Hindlimb muscle (tissue), 1 donor: ENCODE data around the gene HPD. TPM values are rescaled to one million over a fixed set of nuclear protein-coding genes. Genes with fewer than 3 reads are reported as not detected.
"Not testable (repeated sequence)": the region's sequence is repeated elsewhere in the genome, so short reads cannot be mapped to it uniquely, and the experiment has no call there.

Experiments used
- DNase-seq: peaks from one replicate; pipeline ENCODE4 v3.0.0-alpha.2; 2013
- polyA plus RNA-seq: library from polyadenylated mRNA; unstranded; fragments of 120-200 nt; gene quantifications from one replicate; pipeline ENCODE4 v1.2.1, GENCODE V29; 2013; ENCODE audit not compliant: insufficient read length

Gene HPD
- polyA plus RNA-seq, 1 donor, result not detected

DNA sequence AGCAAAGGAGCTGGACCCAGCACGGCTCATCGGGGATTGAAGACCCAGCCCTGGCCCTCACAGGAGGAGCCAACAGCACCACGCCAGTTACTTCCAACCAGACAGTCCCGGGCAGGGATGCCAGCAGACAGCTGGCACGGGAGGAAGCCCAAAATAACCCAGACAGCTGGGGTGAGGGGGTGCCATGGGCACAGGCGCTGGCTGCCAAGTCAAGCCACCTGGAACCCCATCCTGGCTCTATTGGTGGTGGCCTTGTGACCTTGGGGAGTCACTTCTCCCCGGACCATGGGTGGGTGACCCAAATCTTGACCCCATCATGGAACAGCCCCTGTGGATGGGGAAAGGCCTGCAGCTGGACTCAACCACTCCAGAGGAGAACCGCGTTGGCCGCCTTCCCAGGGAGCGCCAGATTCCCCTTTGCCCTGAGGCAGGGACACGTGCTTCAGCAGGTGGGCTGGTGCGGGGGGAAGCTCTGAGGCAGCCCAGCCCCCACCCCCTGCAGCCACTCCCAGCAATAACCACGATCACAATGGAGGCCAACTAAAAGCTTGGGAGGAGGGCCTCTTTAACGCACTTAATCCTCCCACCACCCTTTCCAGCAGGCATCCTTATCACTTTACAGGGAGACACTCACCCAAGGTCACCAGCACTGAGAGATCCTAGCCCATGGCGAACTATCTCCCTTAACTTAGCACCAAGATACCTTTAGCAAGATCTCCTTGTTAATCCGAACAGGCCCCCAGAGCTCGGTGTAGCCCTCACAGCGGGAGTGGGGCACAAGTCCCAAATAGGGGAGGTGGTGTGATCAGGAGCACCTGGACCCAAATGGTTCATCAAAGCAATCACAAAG is 60.5 kb downstream of the HPD start:
- no peak for DNase-seq

DNA sequence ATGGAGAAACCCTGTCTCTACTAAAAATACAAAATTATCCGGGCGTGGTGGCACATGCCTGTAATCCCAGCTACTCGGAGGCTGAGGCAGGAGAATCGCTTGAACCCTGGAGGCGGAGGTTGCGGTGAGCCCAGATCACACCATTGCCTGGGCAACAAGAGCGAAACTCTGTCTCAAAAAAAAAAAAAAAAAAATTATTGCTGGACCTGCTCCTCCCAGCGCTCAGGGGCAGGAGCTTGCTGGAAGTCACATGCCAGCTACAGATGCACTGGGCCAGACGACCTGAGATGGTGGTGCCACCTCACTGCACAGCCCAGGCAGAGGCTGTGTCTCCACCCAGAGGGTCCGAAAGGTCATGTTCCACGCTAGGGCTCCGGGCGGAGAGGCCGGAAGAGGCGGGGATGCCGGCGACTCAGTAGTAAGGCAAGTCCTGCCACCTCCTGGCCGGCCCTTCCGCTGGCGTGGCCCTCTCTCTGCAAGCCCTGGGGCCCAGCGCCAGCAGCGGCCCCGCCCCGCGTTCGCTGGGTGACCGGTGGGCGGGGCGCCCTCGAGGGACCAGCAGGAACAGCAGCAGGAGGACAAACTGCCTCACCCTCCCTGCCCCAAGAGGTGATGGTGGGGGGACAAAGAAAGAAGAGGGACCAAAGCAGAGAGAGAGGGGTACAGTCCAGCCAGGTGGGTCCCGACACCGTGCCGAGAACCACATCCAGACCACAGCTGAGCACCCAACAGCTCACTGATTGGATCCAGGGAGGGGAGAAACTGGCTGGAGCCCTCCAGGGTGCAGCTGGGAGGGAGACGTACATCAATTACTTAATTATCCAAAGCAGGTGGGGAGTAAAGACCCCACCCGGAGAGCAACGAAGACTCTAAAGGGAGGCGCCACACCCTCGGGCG is 61.6 kb downstream of the HPD start:
- DNase-seq, result no peak

DNA sequence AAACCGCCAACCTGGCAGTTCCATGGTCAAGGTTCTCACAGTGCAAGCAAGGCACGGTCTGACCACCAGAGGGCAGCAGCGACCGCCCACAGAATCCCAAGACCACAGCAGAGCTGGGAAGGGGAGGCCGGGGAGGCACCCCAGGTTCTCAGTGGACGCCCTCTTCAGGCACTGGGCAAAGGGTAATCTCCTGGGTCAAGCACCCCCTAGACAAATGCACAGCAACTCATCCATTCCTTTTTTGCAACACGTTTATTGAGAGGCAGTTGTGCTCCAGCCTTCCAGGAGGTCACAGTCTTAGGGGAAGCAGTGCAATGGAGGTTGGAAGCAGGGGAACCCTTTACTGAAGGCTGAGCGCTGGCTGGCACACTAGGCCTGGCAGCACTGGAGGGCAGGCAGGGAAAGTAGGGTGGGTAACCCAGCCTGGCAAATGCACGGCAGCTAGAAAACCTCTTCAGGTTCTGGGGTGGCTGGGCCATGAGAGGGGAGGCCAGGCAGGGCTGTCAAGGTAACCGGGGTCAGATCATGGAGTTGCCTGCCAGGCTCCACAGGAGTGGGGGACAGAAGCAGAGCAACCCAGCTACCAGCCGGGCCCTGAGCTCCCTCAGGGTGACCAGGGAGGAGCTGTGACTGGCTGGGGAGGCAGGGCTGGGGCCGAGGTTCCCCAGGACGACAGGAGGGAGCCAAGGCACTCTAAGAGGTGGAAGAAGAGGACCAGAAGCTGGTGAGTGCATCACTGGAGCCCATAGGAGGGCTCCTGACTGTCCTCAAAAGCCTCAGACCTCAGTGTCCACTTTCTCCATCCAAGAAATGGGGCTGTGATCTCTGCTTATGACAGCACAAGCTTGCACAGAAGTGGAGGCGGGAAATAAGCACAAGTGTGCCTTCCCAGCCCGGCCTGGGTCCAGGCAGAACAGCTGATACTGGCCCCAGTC is 63.4 kb downstream of the HPD start:
- DNase-seq, result peak; percentile 94

DNA sequence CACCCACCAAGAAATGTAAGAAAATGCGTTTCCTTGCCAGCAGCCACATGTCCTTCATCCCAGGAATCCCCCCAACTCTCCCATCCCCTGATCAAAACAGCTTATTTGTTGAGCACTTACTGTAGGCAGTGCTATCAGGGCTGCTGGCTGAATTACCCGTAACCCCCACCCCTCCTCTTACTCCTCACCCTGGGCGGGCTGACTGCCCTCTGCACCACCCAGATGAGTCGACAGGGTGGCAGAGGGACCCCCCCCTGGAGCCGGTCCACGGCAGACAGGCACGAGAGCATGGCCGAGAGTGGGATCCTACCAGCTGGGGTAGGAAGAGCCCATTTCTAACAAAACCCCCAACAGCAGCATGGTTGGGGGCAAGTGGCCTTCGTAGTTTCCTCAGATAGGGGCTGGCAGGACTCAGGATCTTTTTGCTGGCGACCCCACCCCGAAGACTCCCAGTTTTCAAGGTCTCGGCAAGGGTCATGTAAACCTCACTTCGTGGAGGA is 64.1 kb downstream of the HPD start:
- DNase-seq, result no peak

DNA sequence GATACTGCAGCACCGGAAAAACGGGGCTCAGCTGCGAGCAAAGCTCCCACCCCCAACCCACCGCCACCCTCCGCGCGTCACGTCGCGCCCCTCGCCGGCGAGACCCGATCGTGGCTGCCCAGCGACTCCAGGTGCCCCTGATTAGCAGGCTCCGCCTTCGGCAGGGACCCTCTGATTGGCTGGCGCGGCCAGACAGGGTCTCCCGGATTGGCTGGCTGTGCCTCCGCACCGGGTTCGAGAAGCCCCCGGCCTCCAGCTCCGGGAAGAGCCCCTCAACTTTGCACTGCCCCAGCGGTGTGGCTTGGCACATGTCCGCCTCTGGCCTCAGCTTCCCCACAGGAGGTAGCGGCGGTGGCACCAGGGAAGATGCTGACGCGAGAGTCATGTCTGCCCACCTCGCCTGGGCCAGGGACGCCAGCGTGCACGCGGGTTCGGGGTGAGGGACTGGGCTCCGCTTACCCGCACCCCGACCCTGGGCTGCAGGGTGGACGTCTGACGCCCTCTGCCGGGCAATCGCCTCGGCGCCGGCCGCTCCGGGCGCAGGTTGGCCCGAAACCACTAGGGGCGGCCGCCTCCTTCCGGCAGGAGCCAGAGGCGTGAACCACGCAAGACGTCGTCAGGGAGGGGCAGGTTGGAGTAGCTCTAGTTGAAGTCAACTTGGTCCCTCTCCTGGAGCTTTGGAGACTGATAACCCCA is 64.7 kb downstream of the HPD start:
- DNase-seq, result peak; percentile 93

DNA sequence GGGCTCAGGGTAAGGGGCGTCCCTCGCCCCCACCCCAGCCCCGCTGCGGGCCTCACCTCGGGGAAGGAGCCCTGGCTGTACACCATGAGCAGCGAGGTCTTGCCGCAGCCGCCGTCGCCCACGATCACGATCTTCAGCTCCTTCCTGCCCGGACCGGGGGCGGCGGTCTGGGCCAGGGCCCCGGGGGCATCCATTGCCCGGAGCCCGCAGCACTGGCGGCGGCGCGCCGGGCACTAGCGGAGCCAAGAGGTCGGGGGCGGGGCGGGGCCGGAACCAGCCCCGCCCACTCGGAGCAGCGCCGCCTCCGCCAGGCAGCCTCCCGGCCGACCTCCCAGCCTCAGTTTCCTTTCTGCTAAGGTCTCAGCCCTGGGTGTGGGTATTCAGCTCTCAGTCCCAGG is 65.2 kb downstream of the HPD start, which contains the start of gene RHOF:
Gene RHOF, minus strand, starts transcription at position 249 of the 398 bp plus-strand sequence. Its CDS starts 55 bp downstream, at position 194.
- no peak for DNase-seq

DNA sequence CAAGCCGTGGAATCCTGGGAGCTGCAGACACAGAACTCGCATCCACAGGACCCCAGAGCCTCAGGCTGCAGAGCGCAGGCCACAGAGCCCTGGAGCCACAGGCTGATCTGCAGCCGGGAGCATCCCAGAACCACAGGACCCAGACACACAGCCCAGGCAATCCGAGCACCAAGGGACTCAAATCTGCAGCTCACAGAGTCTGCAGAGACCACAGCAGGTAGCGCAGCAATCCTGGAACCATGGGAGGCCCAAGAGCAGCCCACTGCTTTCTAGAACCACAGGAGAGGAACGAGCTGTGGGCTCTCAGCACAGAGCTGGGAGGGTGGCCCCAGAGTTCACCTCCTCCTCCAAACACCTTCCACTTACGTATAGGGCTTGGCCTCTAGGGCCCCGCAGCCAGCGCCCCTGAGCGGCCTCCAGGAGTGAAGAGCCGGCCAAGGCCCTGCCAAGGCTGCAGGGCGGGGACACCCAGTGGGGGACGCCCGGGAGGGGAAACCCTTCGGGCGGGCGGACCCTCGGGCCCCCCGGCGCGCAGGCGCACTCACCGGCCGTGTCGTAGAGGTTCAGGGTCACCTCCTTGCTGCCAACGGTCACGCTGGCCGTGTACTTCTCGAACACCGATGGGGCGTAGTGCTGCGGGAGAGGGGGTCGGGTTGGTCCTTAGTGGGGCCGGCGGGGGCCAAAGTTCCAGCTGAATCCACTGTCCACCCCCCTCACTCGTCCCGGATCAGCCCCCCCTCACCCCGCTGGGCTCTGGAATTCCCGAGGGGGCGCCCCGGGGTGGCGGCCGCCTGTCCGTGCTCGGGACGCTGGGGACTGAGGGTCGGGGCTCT is 65.8 kb downstream of the HPD start:
- no peak for DNase-seq

DNA sequence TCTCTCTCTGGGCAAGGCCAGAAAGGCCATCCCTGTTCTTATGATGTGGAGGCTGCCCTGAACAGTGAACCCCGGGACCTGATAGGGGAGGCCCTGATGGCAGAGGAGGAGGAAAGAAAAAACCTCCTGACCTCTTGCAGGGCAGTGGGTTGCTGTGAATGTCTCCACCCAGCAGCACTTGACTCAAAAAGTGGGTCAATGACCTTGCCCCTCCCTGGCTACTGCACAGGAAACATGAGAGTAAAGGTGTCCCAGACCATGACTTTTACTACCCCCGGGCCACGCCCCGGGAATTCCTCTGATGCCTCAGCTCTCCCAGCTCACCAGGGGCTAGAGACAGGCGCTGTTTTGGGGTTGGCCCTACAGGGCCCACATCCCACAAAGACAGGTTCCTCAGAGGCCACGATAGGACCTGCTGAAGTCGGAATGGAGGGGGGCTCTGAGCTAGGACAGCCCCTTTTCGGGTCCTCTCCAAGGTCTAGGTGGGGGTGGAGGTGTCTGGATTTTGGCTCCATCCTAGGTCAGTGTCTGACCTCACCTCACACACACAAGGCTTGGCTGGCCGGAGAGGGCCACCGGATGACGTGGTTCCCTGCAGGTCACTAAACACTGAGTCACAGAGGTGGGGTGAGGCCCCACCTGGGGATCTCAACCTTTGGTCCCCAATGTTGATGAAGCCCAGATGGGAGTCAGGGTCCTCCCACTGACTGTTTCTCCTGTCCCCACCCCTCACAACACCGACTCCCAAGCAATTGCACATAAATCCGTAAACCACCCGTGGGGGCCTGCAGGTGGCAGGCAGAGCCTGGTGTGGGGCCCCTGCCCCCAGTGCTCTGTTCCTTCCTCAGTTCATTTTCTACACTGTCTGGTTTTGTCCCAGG is 66.7 kb downstream of the HPD start:
- DNase-seq, result no peak

DNA sequence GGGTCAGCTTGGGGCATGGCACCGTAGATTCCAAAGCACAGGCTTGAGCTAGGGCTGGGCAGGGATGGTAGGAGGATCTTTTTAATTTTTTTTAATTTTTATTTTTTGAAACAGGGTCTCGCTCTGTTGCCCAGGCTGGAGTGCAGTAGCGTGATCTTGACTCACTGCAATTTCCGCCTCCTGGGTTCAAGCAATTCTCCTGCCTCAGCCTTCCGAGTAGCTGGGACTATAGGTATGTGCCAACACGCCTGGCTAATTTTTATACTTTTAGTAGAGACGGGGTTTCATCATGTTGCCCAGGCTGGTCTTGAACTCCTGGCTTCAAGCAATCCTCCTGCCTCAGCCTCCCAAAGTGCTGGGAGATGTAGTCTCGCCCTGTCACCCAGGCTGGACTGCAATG is 67.9 kb downstream of the HPD start:
- not testable (repeated sequence) for DNase-seq

DNA sequence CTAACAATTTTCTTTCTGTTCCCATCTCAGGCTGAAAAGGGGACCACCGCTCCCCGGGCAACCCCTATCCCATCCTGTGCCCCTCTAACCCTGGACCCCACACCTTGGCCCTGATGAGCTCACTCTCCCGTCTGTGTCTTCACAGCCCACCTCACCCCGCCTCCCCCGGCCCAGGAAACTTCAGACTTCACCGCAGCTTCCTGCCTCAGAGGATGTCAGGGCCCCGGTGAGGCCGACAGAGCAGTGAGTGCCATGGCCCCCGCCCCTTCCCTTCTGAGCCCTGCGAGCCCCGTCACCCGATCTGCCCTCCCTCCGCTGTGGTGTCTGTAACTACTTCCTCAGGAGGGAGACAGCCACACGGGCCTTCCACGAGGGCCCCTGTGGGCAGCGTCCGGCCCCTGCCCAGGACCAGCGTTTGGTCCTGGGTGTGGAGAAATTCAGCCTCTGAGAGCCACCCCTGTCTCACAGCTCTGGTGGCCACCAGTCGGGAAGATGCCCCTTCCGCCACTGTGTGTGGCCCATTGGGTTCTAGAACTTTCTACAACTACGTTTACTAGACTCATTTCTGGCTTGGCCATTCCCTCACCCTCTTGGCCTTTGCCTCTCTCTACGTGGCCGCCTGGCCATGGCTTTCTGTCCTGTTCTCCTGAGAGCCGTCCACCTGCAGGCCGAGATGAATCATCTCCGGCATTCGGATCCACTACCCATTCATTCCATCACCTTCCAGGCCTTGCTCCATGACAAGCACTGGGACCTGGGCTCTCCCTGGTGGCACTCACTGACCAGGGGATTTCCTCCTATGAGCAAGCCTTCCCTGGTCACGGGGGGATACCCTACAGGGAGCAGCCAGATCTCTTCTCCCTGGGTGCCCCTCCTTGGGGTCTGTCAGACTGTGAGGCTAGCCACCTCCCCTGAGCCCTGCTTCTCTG is 68.6 kb downstream of the HPD start:
- DNase-seq, result no peak

Other genes with a start within 250 kb of the HPD start
- gene ORAI1, start 232.3 kb downstream of the HPD start, polyA plus RNA-seq, result 44.8 TPM
- gene MORN3, start 189.2 kb downstream of the HPD start, polyA plus RNA-seq, result 0.54 TPM
- gene TMEM120B, start 146.1 kb downstream of the HPD start, polyA plus RNA-seq, result 30.4 TPM
- 3.7 TPM for gene RHOF, start 65.2 kb downstream of the HPD start, polyA plus RNA-seq
- gene SETD1B, start 54.9 kb downstream of the HPD start, polyA plus RNA-seq, result 12.3 TPM
- 44.4 TPM for gene PSMD9, start 29.9 kb upstream of the HPD start, polyA plus RNA-seq
- 1.3 TPM for gene CFAP251, start 59.7 kb upstream of the HPD start, polyA plus RNA-seq
- 21.2 TPM for gene BCL7A, start 163.0 kb upstream of the HPD start, polyA plus RNA-seq
- 36.7 TPM for gene MLXIP, start 219.9 kb upstream of the HPD start, polyA plus RNA-seq